Brain pericyte (primary cell): Measurements from ENCODE around the gene SGK1.
"Not testable (repeated sequence)": the region's sequence is repeated elsewhere in the genome, so short reads cannot be mapped to it uniquely, and the experiment has no call there.

Experiments used
- DNase-seq: peaks from one replicate; pipeline ENCODE4 v3.0.0-alpha.2; 2012; ENCODE audit warnings: low read depth, low spot score

SGK1 gene

GRCh38 chr6:134253681-134254080 lies 64.2 kb downstream of the SGK1 start:
- DNase-seq: no peak

DNA sequence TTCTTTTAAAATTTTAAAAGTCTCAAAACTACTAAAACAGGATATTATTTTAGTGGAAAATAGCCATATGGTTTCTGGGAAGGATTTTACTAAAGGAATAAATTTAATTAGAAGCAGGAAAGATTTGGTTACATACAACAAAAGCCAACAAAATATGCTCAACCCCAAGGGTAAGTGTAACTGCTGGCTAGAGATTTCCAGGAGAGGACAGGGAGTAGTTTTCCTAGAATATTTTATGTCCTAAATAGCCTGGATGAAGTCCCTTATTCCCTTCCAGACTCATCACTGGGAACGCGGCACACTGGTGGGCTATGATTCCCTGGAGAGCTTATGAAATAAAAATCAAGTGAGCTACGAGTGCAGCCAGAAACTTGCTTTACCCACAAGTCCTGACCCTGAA lies 66.6 kb downstream of the SGK1 start:
- no peak for DNase-seq

- no peak for DNase-seq
These were observed 67.1 kb downstream of the SGK1 start for GRCh38 chr6:134250776-134251175.

DNA sequence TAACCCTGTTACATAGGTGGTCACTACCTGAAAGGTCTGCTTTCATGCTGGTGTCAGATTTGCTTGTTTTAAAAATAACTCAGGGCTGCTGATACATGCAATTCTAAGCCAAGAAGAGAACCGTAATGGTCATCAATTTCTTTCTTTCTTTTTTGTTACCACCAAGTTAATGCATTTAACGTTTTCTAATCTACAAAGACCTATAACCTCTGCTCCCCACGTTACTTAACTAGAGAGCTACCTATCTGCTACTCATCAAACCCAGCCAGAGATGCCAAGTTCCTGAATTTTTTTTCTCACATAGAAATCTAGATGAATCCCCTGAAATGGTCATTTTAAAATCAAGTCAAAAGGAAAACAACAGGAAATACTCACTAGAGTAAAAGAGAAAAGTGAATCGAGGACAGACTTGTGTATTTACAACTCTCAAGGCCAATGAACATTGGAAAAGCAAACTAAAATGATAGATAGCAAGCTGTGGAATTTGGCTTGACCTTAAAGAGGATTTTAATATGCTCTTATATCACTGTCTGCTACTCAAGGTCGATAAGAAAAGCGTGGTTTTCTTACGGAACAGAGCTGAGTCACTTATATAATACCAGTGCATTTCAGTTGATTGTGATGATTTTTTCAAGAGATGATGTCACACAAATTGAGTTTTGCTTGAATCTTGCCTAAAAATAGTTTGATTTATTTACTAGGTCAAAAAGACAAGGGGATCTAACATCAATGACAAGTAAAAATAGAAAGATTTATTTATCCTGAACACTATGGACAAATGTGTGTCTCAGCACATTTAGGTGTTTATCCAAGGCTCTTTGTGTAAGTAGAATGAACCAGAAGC lies 67.9 kb downstream of the SGK1 start:
- DNase-seq: no peak

- DNase-seq: no peak
These were observed 68.6 kb downstream of the SGK1 start for GRCh38 chr6:134249239-134249758.

DNA sequence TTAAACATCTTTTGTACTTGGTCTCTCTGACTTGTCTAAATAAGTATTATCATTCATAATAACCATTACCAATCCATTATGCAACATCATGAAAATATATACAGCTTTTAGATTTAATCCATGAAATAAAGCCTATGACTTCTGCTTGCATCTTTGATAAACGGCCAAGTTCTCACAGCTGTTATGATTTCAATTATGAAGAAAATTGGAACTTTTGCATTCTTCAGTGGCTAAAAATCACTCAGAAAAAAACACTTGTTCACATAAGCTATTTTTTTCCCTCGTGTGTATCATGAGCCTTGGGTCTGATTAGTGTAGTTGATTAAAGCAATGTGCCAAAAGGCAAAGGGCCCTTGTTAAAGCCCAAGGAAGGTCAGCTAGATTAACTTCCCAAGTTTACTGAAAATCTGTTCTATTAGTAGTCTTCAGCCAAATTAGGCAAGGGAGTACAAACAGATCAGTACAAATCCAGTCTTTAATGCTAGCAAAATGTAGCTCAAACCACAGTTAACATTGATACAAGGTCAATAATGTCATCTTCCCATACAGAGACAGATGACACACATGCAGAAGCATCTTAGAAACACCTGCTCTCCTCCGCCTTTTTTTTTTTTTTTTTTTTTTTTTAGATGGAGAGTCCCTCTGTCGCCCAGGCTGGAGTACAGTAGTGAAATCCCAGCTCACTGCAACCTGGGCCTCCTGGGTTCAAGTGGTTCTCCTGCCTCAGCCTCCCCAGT lies 69.9 kb downstream of the SGK1 start:
- no peak for DNase-seq

DNA sequence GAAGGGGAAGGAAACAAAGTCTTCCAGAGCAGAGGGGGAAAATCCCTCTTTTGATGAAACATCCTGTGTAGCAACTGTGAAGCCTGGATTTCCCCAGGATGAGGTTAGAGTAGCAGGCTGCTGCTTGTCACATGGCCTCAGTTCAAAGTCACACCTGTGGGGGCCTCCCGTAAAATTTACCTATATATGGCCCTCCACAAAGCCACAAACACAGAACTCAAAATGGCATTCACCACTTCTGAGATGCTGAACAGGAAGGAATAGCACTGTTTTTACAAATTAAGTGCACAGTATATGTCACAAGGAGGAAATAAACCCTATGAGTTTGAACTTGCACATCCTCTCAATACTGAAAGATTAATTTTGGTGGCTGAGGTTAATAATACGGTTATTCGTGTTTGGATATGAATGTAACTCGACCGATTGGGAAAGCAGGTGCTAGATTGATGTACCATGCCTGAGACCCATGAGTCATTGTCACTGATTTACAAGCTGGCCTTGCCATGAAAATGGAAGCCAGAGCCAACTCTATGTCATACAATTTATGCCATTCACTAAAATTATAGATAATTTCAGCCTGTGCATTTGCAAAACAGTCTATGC lies 70.6 kb downstream of the SGK1 start:
- no peak for DNase-seq

- no peak for DNase-seq
These were observed 72.2 kb downstream of the SGK1 start for GRCh38 chr6:134245706-134246105.

- DNase-seq: no peak
These were observed 72.9 kb downstream of the SGK1 start for GRCh38 chr6:134245041-134245440.

- no peak for DNase-seq
These were observed 77.1 kb downstream of the SGK1 start for GRCh38 chr6:134240665-134241431.

DNA sequence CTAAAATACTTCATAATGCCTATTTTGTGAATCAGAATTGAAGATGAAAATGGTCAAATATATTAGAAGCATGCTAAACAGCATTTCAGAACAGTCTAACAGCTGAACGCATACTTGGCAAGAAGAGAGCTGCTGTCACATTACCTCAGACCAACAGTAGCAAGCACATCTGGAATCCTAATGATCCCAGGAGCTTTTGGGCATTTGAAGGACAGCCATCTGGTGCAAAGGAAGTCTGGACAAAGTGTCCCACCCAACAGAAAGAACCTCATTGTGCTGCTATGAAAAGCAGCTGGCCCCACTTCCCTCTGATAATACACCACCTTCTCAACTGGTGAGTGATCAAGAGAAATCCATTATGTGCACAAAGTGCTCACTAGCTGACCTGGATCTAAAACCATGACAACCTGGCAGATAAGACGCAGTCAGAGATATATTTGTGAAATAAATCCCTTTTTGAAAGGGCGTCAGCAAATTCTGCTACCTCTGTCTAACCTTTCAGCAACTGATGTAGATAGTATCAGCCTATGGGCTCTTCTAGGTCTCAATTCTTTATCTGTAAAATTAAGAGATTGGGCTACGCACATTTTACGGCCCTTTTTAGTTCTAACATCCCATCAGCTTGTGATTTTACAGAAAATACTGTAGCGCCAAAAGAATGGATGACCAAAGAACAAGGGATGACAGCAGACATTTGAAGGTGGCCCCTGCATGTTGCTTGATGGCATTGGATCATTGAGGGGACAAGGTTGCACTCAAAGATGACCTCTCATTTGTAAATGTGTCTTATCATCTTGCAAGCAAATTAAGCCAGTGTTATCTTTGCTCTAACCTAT lies 78.7 kb downstream of the SGK1 start:
- no peak for DNase-seq

DNA sequence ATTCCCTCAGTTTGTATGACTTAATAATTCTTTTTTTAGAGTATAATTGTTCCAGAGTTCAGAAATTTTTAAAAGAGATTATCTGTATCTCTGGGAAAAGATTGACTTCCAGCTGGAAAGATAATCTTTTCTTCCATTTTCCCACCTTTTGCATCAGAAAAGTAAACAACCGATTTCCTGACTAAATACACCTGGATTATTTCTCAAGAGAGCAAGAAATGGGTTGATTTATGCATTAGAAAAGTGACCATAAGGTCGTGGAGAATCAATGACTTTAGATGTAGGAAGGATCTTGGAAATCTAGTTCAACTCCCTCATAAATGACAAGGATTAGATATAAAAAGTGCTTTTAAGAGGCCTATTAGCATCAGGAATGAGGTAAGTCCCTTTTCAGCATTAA lies 79.9 kb downstream of the SGK1 start:
- DNase-seq: no peak

DNA sequence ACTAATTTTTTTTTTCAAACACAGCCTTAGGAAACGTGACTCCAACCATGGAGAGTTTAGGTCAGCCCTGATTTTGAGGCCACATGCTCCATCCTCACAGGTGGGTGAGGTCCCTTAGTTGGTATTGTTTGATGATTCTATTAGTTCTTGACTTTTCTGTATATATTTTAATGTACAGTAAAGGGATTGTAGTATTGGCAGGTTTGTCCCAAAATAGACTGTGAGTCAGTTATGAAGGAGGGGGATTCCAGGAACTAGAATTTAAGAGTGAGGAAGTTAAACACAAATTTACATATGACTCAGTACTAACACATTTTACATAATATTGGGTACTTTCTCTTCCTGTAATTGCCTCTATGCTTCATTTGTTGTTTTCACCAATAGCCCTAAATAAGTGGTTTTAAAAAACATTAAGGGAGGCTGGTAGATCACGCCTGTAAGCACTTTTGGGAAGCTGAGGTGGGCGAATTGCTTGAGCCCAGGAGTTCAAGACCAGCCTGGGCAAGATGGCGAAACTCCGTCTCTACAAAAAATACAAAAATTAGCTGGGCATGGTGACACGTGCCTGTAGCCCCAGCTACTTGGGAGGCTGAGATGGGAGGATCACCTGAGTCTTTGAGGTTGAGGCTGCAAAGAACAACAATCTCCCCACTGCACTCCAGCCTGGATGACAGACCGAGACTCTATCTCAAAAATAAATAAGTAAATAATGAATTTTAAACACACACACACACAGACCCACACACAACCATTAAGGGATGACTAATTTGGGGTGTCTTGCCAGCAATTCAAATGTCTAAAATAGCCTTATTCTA lies 81.8 kb downstream of the SGK1 start:
- DNase-seq: no peak

DNA sequence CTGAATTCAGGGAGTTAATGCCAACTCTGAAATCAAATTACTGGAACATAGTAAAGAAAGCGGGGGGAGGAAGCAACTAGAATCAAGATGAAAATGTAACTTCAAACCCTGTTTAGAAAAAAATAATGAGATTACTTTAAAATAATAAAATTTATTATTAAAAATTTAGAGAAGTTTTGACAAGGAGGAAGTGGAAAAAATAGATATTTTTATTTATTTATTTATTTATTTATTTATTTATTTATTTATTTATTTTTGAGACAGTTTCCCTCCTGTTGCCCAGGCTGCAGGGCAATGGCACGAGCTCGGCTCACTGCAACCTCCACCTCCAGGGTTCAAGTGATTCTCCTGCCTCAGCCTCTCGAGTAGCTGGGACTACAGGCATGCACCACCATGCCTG lies 82.6 kb downstream of the SGK1 start:
- DNase-seq: not testable (repeated sequence)

DNA sequence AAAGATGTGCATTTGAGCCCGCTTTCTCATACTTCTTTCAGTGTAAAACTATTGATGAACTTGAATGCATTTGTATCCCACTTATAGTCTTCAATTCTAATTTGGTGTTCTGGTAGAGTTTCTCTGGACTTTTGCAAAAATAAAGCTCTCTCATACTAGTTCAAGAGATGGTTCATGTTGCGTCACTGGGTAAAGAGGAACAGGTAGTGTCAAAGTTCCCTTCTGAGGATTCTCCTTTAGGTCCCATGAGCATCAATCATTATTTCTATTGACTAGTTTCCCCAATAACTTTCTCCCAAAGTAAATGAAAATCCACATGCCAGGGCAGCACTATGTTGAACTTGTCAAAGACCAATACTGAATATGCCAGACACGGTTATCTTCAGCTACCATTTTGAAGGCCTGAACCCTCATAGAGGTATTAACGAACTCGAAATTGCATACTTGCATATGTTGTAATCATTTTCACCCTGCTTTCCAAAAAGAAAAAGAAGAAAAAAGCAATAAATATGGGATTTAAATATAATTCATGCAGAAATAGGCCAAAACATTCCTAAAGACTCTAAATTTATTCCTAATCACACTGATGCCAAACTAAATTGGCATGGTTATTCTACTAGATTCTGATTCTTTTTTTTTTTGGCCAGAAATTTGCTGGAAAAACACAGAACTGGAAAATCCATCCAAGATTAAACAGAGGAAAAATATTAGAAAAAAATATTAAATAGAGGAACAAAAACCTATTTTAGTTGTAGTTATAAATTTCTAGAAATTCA lies 84.5 kb downstream of the SGK1 start:
- DNase-seq: no peak

DNA sequence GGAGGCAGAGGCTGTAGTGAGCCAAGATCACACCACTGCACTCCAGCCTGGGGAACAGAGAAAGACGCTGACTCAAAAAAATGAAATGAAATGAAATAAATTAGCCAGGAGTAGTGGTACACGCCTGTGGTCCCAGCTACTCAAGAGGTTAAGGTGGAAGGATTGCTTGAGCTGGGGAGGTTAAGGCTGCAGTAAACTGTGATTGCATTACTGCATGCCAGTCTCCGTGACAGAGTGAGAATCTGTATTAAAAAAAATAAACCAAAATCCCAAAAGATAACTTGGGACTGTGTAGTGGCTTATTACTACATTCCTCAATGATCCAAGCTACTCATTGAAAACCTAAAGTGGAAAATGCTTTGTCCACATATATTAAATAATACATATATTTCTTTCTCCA lies 87.0 kb downstream of the SGK1 start:
- DNase-seq: no peak

- DNase-seq: no peak
These were observed 87.7 kb downstream of the SGK1 start for GRCh38 chr6:134230087-134230700.

- DNase-seq: no peak
These were observed 88.4 kb downstream of the SGK1 start for GRCh38 chr6:134229520-134229919.
